Endothelial cell of umbilical vein (primary cell): ENCODE measurements around the gene MVB12B. TPM values are rescaled to one million over a fixed set of nuclear protein-coding genes. Genes with fewer than 3 reads are reported as not detected.

ENCODE experiments used
- BruUV-seq: library from RNA; stranded (reverse); fragments of 400-500 nt; replicated peaks from 2 replicates; lab custom pipeline; 2021; lab: Mats Ljungman, UMichigan
- CTCF ChIA-PET: fragments of 300-600, 350-600 bp; sonication (Branson Sonifier 250); formaldehyde crosslinking; loops from one replicate; lab custom pipeline; 2021; ENCODE audit warnings: antibody characterized with exemption, inconsistent platforms; lab: Charles Lee
- POLR2A ChIA-PET: fragments of 300-600, 350-600 bp; sonication (Branson Sonifier 250); formaldehyde crosslinking; loops from one replicate; lab custom pipeline; 2021; ENCODE audit warnings: antibody characterized with exemption, inconsistent platforms; lab: Charles Lee
- DNase-seq: peaks from one replicate; pipeline ENCODE4 v3.0.0-alpha.2; 2011; ENCODE audit warnings: low read depth, low spot score
- FAIRE-seq: peaks from 2 replicates; lab custom pipeline; 2011; peaks lifted over from hg19 to GRCh38; lab: Jason Lieb, UNC
- H2AFZ ChIP-seq: 2 replicates; pipeline ENCODE4 v1.6.0; 2012; ENCODE audit warnings: low read depth, low read length, control low read depth, inconsistent platforms
- H3K27ac ChIP-seq: 2 replicates; pipeline ENCODE4 v1.5.1; 2011; ENCODE audit warnings: low read depth, mild to moderate bottlenecking, control low read depth, low read length, moderate library complexity; ENCODE audit not compliant: insufficient read depth
- H3K27me3 ChIP-seq, 2 experiments: 2 replicates each; pipeline versions ENCODE4 v1.6.0 to v1.6.1; 2011; ENCODE audit warnings: low read length in 2 of 2, mixed read lengths in 1 of 2; ENCODE audit not compliant: control insufficient read depth in 2 of 2, insufficient read depth in 2 of 2
- H3K36me3 ChIP-seq, 2 experiments: 2 replicates in 1 of 2; 3 replicates in 1 of 2; pipeline ENCODE4 v1.5.1; 2011; ENCODE audit warnings: low read length in 2 of 2, mild to moderate bottlenecking in 1 of 2, moderate library complexity in 1 of 2; ENCODE audit not compliant: control insufficient read depth in 2 of 2, insufficient read depth in 2 of 2; ENCODE audit errors: extremely low read depth in 1 of 2
- H3K4me1 ChIP-seq: 3 replicates; pipeline ENCODE4 v1.5.1; 2011; ENCODE audit warnings: mild to moderate bottlenecking, low read length; ENCODE audit not compliant: control insufficient read depth, insufficient read depth; ENCODE audit errors: extremely low read depth
- H3K4me2 ChIP-seq: 2 replicates; pipeline ENCODE4 v1.6.1; 2011; ENCODE audit warnings: low read length, control low read depth, mixed read lengths; ENCODE audit not compliant: insufficient read depth
- H3K4me3 ChIP-seq, 3 experiments: fragments of 200-600 bp in 1 of 3; sonication (generic), shearing (Covaris generic) in 1 of 3; replicated peaks in 1 of 3; 2 replicates each; pipeline ENCODE4 v1.5.1; 2011 to 2016; ENCODE audit warnings: control low read depth in 3 of 3, low read length in 3 of 3, mild to moderate bottlenecking in 2 of 3, inconsistent platforms in 1 of 3, low read depth in 1 of 3, moderate library complexity in 1 of 3; ENCODE audit not compliant: insufficient read depth in 1 of 3
- H3K79me2 ChIP-seq: 2 replicates; pipeline ENCODE4 v1.6.0; 2012; ENCODE audit warnings: low read length, inconsistent platforms; ENCODE audit not compliant: control insufficient read depth, insufficient read depth
- H3K9ac ChIP-seq: replicated peaks from 2 replicates; pipeline ENCODE3; 2011; ENCODE audit warnings: low read length, control low read depth; ENCODE audit not compliant: insufficient read depth; ENCODE audit errors: extremely low read depth
- H3K9me1 ChIP-seq: replicated peaks from 3 replicates; pipeline ENCODE4 v1.6.0; 2011; ENCODE audit warnings: mild to moderate bottlenecking, low read length; ENCODE audit not compliant: control insufficient read depth, insufficient read depth; ENCODE audit errors: extremely low read depth
- H3K9me3 ChIP-seq: replicated peaks from 2 replicates; pipeline ENCODE4 v1.5.1; 2012; ENCODE audit warnings: low read length, inconsistent platforms; ENCODE audit not compliant: control insufficient read depth, insufficient read depth
- H4K20me1 ChIP-seq: replicated peaks from 2 replicates; pipeline ENCODE3; 2011; ENCODE audit warnings: mild to moderate bottlenecking, low read length; ENCODE audit not compliant: control insufficient read depth, insufficient read depth; ENCODE audit errors: extremely low read depth
- EZH2 ChIP-seq: IDR thresholded peaks from 2 replicates; pipeline ENCODE4 v1.6.1; 2012; ENCODE audit warnings: borderline replicate concordance, low read depth, mild to moderate bottlenecking, moderate library complexity, low read length, inconsistent platforms; ENCODE audit not compliant: severe bottlenecking
- FOS ChIP-seq: IDR thresholded peaks from 2 replicates; pipeline ENCODE4 v1.6.1; 2011; ENCODE audit warnings: mild to moderate bottlenecking, low read length, moderate library complexity, borderline replicate concordance; ENCODE audit not compliant: insufficient read depth
- GATA2 ChIP-seq: IDR thresholded peaks from 2 replicates; pipeline ENCODE4 v1.7.0; 2011; ENCODE audit warnings: low read depth, mild to moderate bottlenecking, moderate library complexity, mixed read lengths, low read length; ENCODE audit not compliant: insufficient read length, insufficient read depth
- MYC ChIP-seq: IDR thresholded peaks from one replicate; pipeline ENCODE4 v1.6.1; 2011; ENCODE audit warnings: mild to moderate bottlenecking, low read depth, low read length
- POLR2A ChIP-seq: IDR thresholded peaks from 2 replicates; pipeline ENCODE4 v1.6.1; 2012; ENCODE audit warnings: low read depth, mild to moderate bottlenecking, control low read depth, low read length
- POLR2AphosphoS5 ChIP-seq: IDR thresholded peaks from 2 replicates; pipeline ENCODE4 v1.6.1; 2012; ENCODE audit warnings: low read depth, mild to moderate bottlenecking, control low read depth, low read length, moderate library complexity; ENCODE audit not compliant: insufficient read depth
- dilution Hi-C: fragments of 300-500 bp; cut with MboI; formaldehyde crosslinking; loops from one replicate; pipeline ENCODE4 v1.15.0; 2019; ENCODE audit warnings: low sequenced_read_pairs; ENCODE audit not compliant: extremely low pct_ligation_motif_present
- intact Hi-C: fragments of 100-400 bp; cut with micrococcal nuclease; formaldehyde crosslinking; loops from one replicate; pipeline ENCODE4 v1.10.0; 2022
- polyA plus RNA-seq, 4 experiments: library from polyadenylated mRNA; depleted of rRNA in 3 of 4; stranded (reverse) in 3 of 4; unstranded in 1 of 4; fragments of >200 nt; gene quantifications; 2 replicates each; pipeline versions ENCODE4 v1.2.1 to v1.2.3, GENCODE V29; 2011 to 2012; ENCODE audit warnings: missing spikeins in 1 of 4
- total RNA-seq: library from RNA; stranded (reverse); gene quantifications from 2 replicates; pipeline ENCODE4 v1.2.3, GENCODE V29; 2021
- TF ChIP-seq, protein P1 (sequence below): IDR thresholded peaks from 2 replicates; pipeline ENCODE4 v1.6.1; 2011; ENCODE audit not compliant: insufficient read depth, insufficient read length

Gene MVB12B
- total and polyA plus RNA-seq, 2 donors (not counting 3 experiments of a cell fraction or from before 2014, with no cell fraction given), result 6.6 to 17.3 TPM

DNA sequence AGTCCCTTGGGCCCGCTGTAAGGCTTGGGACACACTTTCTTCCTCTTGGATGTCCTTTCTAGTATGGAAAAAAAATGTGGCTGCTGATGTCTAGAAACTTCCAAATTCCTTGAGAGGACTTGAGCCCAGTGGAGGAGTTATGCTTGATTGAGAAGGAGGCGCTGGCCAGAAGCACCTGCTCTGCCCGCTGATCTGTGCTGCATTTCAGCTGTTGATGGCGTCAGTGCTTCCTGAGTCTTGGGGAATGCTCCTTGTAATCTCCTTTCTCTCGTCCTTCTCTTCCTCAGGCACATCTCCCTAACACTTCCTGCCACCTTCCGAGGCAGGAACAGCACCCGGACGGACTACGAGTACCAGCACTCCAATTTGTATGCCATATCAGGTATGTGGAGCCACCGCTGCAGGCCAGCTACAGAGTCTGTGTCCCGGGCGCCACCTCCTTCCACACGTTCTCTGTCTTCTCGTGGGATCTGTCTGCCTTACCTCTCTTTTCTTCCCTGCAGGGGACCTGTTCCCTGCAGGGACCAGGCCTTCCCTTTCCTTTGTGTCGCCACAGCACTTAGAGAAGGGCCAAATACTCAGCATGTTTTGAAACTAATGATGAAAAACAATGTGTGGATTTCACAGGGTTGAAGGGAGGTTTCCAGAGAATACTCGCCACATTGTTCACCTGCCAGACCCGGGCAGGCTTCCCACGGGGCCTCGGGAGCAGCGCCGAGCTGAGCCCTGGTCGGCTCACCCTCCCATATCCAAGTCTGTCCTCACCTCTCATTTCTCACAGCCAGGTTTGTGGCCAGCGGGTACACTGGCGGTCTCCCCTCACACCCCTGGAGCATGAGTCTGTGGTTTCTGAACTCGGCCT, 95.2 kb downstream of the MVB12B start:
- BruUV-seq, result no TSS peak
- intact Hi-C loops (no loop called here), dilution Hi-C loops (no loop called here)
- DNase-seq, result no peak
- H3K27me3 ChIP-seq, result no peaks in the 10 kb centered on the region
- no peak overlapping the region for H3K27ac ChIP-seq
- H2AFZ ChIP-seq, result no peak overlapping the region
- peaks cover 0 to 6% of the 10 kb centered on the region in 2 experiments for H3K36me3 ChIP-seq
- no peak overlapping the region for H3K9ac ChIP-seq
- H3K4me2 ChIP-seq, result no peak overlapping the region
- H3K4me3 ChIP-seq, result no peak overlapping the region
- ChIA-PET POLR2A (no interaction called here), CTCF (interaction anchor here (1.2 to 2.6 kb wide), 2 partner anchors 23 to 69 kb away, joined by 3 to 8 read pairs; no protein-coding TSS in a partner anchor)
- TF ChIP-seq MYC (no peak), FOS (no peak), EZH2 (no peak), GATA2 (no peak), POLR2AphosphoS5 (no peak), POLR2A (no peak)
- TF ChIP-seq, protein P1, sequence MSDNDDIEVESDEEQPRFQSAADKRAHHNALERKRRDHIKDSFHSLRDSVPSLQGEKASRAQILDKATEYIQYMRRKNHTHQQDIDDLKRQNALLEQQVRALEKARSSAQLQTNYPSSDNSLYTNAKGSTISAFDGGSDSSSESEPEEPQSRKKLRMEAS, result no peak
- no peaks in the 10 kb centered on the region for H4K20me1 ChIP-seq
- no peaks in the 10 kb centered on the region for H3K9me1 ChIP-seq
- no peaks in the 10 kb centered on the region for H3K79me2 ChIP-seq
- no peaks in the 10 kb centered on the region for H3K4me1 ChIP-seq
- no peaks in the 10 kb centered on the region for H3K9me3 ChIP-seq
- no peak for FAIRE-seq
